Measurements from ENCODE around the gene MOAP1. TPM values are rescaled to one million over a fixed set of nuclear protein-coding genes. Genes with fewer than 3 reads are reported as not detected.
"Not testable (repeated sequence)": the region's sequence is repeated elsewhere in the genome, so short reads cannot be mapped to it uniquely, and the experiment has no call there.

MOAP1 gene, protein sequence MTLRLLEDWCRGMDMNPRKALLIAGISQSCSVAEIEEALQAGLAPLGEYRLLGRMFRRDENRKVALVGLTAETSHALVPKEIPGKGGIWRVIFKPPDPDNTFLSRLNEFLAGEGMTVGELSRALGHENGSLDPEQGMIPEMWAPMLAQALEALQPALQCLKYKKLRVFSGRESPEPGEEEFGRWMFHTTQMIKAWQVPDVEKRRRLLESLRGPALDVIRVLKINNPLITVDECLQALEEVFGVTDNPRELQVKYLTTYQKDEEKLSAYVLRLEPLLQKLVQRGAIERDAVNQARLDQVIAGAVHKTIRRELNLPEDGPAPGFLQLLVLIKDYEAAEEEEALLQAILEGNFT
- total RNA-seq (ENCODE audit: insufficient read depth, low replicate concordance): 21.4 TPM

DNA sequence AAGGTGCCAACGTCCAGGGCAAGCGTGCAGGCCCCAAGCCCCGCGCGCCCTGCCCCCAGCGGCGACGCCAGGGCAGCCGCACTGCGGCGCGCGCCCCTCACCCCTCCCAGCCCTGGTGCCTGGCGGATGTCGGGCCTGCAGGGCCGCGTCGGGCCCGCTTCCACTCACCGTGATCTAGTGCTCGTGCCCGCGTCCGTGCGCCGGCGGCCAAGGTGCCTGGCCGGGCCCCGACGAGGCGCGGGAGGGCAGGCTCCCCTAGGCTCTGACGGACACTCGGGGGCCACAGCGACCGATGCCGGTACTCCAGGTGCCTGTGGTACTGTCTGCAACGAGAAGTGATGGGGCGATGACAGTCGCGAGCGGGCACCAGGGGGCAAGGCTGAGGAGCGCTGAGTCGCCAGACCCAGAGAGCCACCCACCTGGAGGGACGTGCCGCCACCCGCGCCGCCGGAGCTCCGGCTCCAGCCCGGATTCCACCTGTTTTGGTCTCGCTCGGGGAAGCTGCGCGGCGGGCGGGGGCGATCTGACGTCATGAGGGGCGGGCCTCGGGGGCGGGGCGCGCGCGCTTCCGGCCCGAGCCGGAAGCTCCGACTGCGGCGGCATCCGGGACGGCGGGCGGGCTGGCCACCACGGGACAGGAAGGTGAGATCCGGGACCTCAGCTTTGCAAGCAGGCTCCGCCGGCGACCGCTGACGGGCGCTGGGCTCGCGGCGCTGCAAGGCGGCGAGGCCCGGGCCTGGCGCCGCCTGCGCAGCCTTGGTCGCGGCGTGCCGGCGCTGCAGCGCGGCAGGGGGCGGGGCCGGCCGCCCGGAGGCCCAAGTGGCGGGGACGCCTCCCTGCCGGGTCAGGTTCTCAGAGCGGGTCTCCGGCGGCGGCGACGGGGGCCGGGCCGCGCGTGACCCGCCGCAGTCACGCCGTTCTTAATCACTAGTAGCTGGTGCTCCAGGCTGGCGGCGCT is at the start of gene MOAP1, which contains the start of gene LYSET:
Gene MOAP1, minus strand, starts transcription at position 507 of the 958 bp plus-strand sequence. CDS start 655 bp downstream, outside the sequence.
Gene LYSET, plus strand, starts transcription at position 927 of the 958 bp plus-strand sequence. CDS start 89 bp downstream, outside the sequence.
- peak; percentile 85 for DNase-seq (ENCODE audit: low spot score)

GRCh38 chr14:93233078-93233477 is 48.4 kb upstream of the MOAP1 start:
- not testable (repeated sequence) for DNase-seq (ENCODE audit: low spot score)

DNA sequence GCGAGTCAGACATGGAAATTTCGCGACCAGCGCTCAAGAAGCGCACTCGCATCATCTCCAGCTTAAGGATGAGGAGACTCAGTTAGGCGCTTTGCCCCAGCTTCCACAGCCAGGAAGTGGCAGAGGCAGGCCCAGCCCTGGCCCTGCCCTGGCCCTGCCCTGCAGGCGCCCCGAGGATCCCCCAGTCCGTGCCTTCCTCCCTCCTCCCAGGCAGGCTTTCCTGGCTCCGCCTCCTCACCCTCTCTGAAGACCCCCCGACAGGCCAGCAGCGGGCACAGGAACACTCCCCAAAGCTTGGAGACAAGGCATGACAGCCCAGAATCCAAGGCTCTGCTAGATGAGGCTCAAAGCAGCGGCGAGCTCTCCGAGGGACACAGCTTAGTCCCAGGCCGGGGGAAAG is 47.5 kb upstream of the MOAP1 start:
- no peak for DNase-seq (ENCODE audit: low spot score)

DNA sequence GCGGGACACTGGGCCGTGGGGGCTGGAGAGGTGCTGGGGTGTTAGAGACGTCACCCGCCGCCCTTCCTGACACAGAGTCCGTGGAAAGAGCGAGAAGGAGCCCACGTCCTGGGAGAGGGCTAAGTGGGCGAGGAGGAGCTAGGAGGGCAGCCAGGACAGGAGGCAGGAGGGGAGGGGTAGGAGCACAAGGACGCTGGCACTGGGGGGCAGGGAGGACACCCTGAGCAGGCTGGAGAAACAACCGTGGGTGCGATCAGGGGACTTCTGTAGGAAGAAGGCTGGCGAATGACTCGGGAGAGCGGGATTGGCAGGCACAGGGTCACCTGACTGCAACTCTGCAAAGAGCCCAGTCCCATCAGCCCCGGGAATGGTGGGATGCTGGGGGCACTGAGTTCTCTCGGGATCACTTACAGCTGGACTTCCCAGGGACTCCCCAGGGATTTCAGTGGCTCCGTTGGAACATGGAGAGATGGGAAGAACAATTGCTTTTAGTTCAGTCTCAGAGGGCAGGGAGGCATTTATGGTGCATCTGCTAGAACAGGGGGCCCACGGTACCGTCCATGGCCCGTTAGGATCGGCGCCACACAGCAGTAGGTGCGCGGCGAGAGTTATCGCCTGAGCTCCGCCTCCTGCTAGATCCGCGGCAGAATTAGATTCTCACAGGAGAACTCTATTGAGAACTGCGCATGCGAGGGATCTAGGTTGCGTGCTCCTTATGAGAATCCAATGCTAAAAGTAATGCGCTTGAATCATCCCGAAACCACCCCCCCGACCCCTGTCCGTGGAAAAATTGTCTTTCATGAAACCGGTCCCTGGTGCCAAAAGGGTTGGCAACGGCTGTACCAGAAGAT is 46.7 kb upstream of the MOAP1 start:
- DNase-seq (ENCODE audit: low spot score): peak; percentile 38

DNA sequence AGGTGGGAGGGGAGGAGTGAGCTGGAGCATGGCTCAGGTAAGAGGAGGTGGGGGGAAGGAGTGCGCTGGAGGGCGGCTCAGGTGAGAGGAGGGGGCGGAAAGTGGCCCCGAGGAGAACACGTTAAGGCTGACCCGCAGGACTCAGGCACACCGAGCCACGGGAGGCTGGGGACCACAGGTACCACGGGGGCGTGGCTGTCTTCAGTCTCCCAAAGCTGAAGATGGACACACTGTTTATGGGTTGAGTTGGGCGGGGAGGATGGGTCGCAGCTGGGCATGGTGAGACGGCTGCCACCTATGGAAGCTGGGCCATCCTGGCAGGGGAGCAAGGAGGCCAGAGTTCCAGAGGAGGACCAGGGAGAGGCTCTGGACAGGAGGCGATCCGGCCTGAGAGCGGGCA is 45.8 kb upstream of the MOAP1 start:
- no peak for DNase-seq (ENCODE audit: low spot score)

DNA sequence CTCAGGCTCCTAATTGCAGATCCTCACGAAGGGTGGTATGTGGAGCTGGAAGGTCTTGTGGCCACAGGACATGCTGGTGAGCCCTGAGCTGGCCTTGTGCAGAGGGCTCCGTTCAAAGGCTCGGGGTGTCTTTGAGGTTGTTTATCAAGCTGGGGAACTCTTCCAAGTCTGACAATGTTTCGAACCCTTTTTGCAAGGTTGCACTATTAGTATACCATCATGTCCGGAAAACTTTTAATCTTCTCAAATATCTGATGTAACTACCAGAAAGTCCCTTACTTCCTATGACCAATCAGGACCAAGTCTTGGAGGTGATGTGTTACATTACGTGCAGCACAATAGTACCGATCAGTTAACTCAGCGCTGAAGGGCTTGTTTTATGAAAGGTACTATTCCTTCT is 43.9 kb upstream of the MOAP1 start:
- no peak for DNase-seq (ENCODE audit: low spot score)

DNA sequence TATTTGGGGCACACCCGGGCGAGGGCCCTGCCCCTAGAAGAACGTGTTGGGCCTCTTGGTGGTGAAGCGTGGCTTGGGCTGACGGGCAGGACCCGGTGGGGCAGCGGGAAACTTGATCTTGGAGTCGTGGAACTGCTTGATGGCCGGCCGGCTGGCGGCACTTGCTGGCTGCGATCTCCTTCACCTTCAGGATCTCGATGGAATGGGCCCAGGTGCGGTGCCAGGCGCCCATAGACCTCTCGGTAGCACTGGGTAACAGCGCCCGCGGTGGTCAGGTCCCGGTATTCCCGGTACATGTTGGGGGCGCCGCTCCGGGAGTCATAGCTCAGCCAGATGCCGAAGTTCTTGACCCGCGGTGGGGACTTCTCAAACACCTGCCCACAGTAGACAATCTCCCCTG is 38.9 kb upstream of the MOAP1 start:
- no peak for DNase-seq (ENCODE audit: low spot score)

GRCh38 chr14:93220509-93220908 is 35.8 kb upstream of the MOAP1 start:
- DNase-seq (ENCODE audit: low spot score): no peak

DNA sequence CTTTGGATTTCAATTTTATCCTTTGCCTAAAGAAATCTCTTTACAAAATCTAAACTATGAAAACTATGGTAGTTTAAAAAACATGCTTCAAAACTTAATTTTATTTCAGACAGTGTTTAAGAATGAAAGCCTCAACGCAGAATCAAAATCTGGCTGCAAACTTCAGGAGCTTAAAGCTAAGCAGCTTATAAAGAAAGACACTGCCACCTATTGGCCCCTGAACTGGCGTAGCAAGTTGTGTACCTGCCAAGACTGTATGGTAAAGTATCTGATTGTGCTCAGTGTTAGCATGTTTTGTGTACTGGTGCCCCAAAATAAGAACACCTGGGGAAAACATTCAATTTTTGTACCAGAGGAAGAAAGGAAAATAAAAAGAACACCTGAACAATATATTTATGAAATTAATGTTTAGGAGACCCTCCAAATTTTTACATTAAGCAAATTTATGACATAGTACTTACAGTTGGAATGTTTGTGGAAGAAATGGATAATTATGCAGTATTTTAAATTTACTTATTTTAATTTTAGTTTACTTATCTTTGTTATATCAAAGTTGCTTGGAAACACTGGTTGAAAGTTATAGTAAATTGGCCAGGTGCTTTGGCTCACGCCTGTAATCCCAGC is 34.5 kb upstream of the MOAP1 start:
- peak; percentile 52 for DNase-seq (ENCODE audit: low spot score)

GRCh38 chr14:93214598-93214997 is 29.9 kb upstream of the MOAP1 start:
- DNase-seq (ENCODE audit: low spot score): no peak

- no peak for DNase-seq (ENCODE audit: low spot score)
These were observed 27.7 kb upstream of the MOAP1 start for GRCh38 chr14:93212432-93212831.

DNA sequence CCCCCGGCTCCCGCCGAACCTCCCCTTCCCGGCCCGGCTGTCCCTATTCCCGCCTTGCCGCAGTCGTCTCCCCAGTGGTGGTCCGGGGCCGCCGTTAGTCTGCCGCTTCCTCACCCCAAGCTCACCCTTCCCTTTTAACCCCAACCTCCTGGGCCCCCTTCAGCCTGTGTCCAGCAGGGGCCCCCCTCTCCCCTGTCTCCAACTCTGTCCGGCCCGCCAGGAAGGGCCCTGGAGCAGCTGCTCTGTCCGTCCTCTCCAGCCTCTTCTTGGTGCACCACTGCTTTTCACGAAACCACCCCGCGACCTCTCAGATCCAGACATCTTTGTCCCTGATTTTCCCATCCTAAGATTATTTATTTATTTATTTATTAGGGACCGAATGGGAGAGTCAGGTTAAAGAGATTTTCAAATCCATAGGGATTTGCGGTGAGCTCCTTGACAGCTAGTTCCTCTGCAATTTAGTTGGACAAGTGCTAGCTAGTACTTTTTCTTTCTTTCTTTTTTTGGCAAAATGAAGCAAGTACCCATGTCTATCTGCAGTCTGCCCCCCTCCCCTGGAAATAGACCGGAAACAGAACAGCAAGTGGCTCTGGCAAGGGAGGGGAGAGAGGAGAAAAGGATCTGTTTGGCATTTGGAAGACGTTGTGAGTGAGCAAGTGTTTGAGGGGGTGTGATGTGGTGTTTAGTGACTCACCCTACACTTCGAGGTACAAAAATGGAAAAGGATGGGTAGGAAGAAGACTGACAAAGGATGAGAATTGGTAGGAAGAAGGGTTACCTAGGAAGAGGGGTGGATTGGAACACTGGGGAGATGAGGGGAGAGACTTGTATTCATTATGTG is 23.0 kb upstream of the MOAP1 start:
- DNase-seq (ENCODE audit: low spot score): peak; percentile 67

DNA sequence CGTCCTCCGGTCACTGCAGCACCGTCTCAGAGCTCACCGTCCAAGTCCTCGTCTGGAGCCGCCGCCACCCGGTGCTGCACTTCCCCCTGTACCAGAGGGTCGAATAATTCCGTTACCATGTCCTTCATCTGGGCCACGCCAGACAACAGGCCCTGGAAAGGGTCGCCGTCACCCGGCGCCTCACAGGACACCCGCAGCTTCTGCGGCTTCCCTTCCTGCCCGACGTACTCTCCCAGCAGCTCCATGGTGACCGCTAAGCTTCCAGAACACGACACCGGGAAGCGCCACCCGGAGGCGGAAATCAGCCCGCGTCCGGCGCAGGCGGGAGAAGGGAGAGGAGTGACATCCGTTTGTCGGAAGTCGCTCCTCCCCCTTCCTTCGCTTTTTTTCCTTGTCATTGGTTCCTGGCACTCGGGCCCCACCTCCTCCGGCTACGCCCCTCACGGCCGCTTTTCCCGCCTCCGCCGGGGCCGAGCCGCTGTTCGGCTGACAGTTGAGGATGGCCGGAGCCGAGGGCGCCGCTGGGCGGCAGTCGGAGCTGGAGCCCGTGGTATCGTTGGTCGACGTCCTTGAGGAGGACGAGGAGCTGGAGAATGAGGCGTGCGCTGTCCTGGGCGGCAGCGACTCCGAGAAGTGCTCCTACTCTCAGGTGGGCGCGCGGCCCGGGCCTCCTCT is 22.2 kb upstream of the MOAP1 start, which contains the start of the genes GON7 and UBR7:
Gene GON7, minus strand, starts transcription at position 273 of the 675 bp plus-strand sequence. Its CDS starts 28 bp downstream, at position 245.
Gene UBR7, plus strand, starts transcription at position 464 of the 675 bp plus-strand sequence. Its CDS starts 36 bp downstream, at position 500.
- peak; percentile 99 for DNase-seq (ENCODE audit: low spot score)

GRCh38 chr14:93201155-93201704 is 16.5 kb upstream of the MOAP1 start:
- DNase-seq (ENCODE audit: low spot score): no peak

- DNase-seq (ENCODE audit: low spot score): no peak
These were observed 15.9 kb upstream of the MOAP1 start for GRCh38 chr14:93200553-93200952.

GRCh38 chr14:93199031-93199430 is 14.3 kb upstream of the MOAP1 start:
- no peak for DNase-seq (ENCODE audit: low spot score)

- no peak for DNase-seq (ENCODE audit: low spot score)
These were observed 10.8 kb upstream of the MOAP1 start for GRCh38 chr14:93195316-93195999.

DNA sequence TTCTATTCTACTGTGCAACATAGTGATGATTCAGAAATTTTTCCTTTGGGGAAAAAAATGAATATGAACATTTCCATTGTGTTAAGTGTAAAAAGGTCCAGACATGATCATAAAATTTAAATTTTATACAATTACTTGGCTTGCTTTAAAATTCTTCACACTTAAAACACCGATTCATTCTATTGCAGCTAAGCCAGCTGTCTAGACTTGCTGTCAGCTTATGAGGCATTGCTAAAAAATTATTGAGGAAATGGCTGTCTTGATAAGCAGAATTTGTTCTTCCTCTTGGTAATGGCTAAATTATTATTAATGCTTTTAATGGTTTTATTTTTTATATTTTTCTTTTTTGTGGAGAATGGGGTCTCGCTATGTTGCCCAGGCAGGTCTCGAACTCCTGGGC is 2.3 kb upstream of the MOAP1 start:
- DNase-seq (ENCODE audit: low spot score): no peak

Data from umbilical cord (tissue), 2 donors.